Kidney (tissue), 14 donors: ENCODE data around the gene GATA1. TPM values are rescaled to one million over a fixed set of nuclear protein-coding genes. Genes with fewer than 3 reads are reported as not detected.

Experiments
- DNase-seq, 5 donors: peaks; one replicate each; pipeline ENCODE4 v3.0.0-alpha.2; 2013 to 2020
- FAIRE-seq: peaks from 2 replicates; lab custom pipeline; 2012; peaks lifted over from hg19 to GRCh38; lab: Jason Lieb, UNC
- H3K27ac ChIP-seq, 2 donors: one replicate each; pipeline ENCODE4 v1.7.0; 2013; ENCODE audit warnings: low read depth in 2 of 2, low read length in 2 of 2, inconsistent platforms in 1 of 2
- H3K27me3 ChIP-seq: one replicate; pipeline ENCODE4 v1.7.1; 2013; ENCODE audit warnings: low read length, inconsistent platforms; ENCODE audit not compliant: control insufficient read depth, insufficient read depth
- H3K36me3 ChIP-seq, 3 donors: one replicate each; pipeline versions ENCODE4 v1.7.0 to v1.7.1; 2013; ENCODE audit warnings: low read length in 3 of 3, control low read depth in 1 of 3, inconsistent platforms in 1 of 3; ENCODE audit not compliant: insufficient read depth in 3 of 3, control insufficient read depth in 2 of 3
- H3K4me1 ChIP-seq, 3 donors: one replicate each; pipeline versions ENCODE4 v1.7.0 to v1.7.1; 2013; ENCODE audit warnings: low read length in 3 of 3, inconsistent platforms in 1 of 3, low read depth in 1 of 3; ENCODE audit not compliant: control insufficient read depth in 2 of 3, insufficient read depth in 2 of 3
- H3K4me3 ChIP-seq, 3 donors: one replicate each; pipeline versions ENCODE4 v1.7.0 to v1.8.1; 2013; ENCODE audit warnings: low read length in 3 of 3, control low read depth in 1 of 3, inconsistent platforms in 1 of 3
- H3K9ac ChIP-seq, 3 donors: one replicate each; pipeline versions ENCODE4 v1.7.0 to v1.7.1; 2013; ENCODE audit warnings: low read length in 3 of 3, control low read depth in 1 of 3, inconsistent platforms in 1 of 3
- H3K9me3 ChIP-seq, 3 donors: one replicate each; pipeline versions ENCODE4 v1.7.0 to v1.7.1; 2013; ENCODE audit warnings: low read length in 3 of 3, control low read depth in 1 of 3, inconsistent platforms in 1 of 3; ENCODE audit not compliant: control insufficient read depth in 2 of 3, insufficient read depth in 1 of 3
- intact Hi-C: fragments of 100-400 bp; cut with DNase I; formaldehyde crosslinking; loops from one replicate; pipeline ENCODE4 v1.11.1; 2022
- polyA plus RNA-seq: library from polyadenylated mRNA; stranded (reverse); fragments of 350-450 nt; fragmentation: Illumina TruSeq; extraction: RNeasy Lipid Tissue Mini Kit (QIAGEN cat#74804); gene quantifications from one replicate; pipeline ENCODE4 v1.2.3, GENCODE V29; 2014; ENCODE audit warnings: low read depth, low replicate concordance; ENCODE audit not compliant: insufficient read depth
- total RNA-seq: library from RNA; stranded (reverse); fragmentation: NEBNext Ultra II Directional; extraction: Animal tissue kit (Norgen Biotek cat#: 25700); gene quantifications from one replicate; pipeline ENCODE4 v1.2.1, GENCODE V29; 2021
- TF ChIP-seq, protein P1 (sequence below): IDR thresholded peaks from 3 replicates; pipeline ENCODE4 v1.5.1; 2012; ENCODE audit warnings: mild to moderate bottlenecking, moderate library complexity, borderline replicate concordance; ENCODE audit not compliant: insufficient read depth; ENCODE audit errors: extremely low read depth
- donor health status: control.
- donor health status: control.
- donor health status: control.
- donor health status: control.
- donor health status: control.
- donor health status: DM: yes; HTN: yes; CAD: no.
- donor health status: Normal renal cell carcinoma (clear cell type).

Gene GATA1
- total and polyA plus RNA-seq, 2 donors from 2014 or later: 0.60 TPM; not detected in 1

DNA sequence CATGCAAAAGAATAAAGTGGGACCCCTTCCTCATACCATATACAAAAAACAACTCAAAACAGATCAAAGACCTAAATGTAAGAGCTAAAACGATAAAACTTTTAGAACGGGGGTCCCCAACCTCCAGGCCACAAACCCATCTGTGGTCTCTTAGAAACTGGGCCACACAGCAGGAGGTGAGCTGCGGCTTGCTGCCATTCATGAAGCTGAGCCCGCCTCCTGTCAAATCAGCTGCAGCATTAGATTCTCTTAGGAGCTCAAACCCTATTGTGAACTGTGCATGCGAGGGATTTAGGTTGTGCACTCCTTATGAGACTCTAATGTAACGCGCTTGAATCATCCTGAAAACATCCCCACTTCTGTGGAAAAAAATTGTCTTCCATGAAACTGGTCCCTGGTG is 7.0 kb upstream of the GATA1 start:
- H3K27me3 ChIP-seq: peaks cover 2% of the 10 kb centered on the region

GRCh38 chrX:48781705-48782104 is 4.7 kb upstream of the GATA1 start:
- H3K9ac ChIP-seq: no peak overlapping the region
- H3K9me3 ChIP-seq: no peaks in the 10 kb centered on the region
- H3K4me1 ChIP-seq: no peaks in the 10 kb centered on the region
- no peak for DNase-seq
- TF ChIP-seq, protein P1, sequence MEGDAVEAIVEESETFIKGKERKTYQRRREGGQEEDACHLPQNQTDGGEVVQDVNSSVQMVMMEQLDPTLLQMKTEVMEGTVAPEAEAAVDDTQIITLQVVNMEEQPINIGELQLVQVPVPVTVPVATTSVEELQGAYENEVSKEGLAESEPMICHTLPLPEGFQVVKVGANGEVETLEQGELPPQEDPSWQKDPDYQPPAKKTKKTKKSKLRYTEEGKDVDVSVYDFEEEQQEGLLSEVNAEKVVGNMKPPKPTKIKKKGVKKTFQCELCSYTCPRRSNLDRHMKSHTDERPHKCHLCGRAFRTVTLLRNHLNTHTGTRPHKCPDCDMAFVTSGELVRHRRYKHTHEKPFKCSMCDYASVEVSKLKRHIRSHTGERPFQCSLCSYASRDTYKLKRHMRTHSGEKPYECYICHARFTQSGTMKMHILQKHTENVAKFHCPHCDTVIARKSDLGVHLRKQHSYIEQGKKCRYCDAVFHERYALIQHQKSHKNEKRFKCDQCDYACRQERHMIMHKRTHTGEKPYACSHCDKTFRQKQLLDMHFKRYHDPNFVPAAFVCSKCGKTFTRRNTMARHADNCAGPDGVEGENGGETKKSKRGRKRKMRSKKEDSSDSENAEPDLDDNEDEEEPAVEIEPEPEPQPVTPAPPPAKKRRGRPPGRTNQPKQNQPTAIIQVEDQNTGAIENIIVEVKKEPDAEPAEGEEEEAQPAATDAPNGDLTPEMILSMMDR: no peak
- no peaks in the 10 kb centered on the region for H3K36me3 ChIP-seq
- no peak overlapping the region for H3K27ac ChIP-seq
- intact Hi-C loops: no loop called here
- FAIRE-seq: no peak
- H3K4me3 ChIP-seq: no peak overlapping the region
- peaks cover 2% of the 10 kb centered on the region for H3K27me3 ChIP-seq

More for the DNA sequence above, 7.0 kb upstream of the GATA1 start:
- H3K27ac ChIP-seq: no peak overlapping the region
- H3K4me1 ChIP-seq: no peaks in the 10 kb centered on the region
- no peak overlapping the region for H3K9ac ChIP-seq
- no peak overlapping the region for H3K4me3 ChIP-seq
- intact Hi-C loops: no loop called here
- DNase-seq (no peak), FAIRE-seq (no peak)
- TF ChIP-seq, protein P1: no peak
- H3K36me3 ChIP-seq: no peaks in the 10 kb centered on the region
- H3K9me3 ChIP-seq: no peaks in the 10 kb centered on the region

GRCh38 chrX:48782216-48782615 is 4.2 kb upstream of the GATA1 start:
- H3K27me3 ChIP-seq: peaks cover 2% of the 10 kb centered on the region
- no peak overlapping the region for H3K27ac ChIP-seq
- H3K9ac ChIP-seq: no peak overlapping the region
- intact Hi-C loops: no loop called here
- H3K36me3 ChIP-seq: no peaks in the 10 kb centered on the region
- no peaks in the 10 kb centered on the region for H3K4me1 ChIP-seq
- FAIRE-seq (no peak), DNase-seq (no peak)
- TF ChIP-seq, protein P1: no peak
- H3K9me3 ChIP-seq: no peaks in the 10 kb centered on the region
- H3K4me3 ChIP-seq: no peak overlapping the region

GRCh38 chrX:48782795-48783194 is 3.6 kb upstream of the GATA1 start:
- Histone ChIP-seq H3K9ac (no peak overlapping the region), H3K27me3 (no peaks in the 10 kb centered on the region), H3K36me3 (no peaks in the 10 kb centered on the region), H3K4me1 (no peaks in the 10 kb centered on the region), H3K4me3 (no peak overlapping the region), H3K9me3 (no peaks in the 10 kb centered on the region), H3K27ac (no peak overlapping the region)
- DNase-seq (no peak), FAIRE-seq (no peak)
- TF ChIP-seq, protein P1: no peak
- intact Hi-C loops: no loop called here
